ENCODE measurements around the gene CAPN12. TPM values are rescaled to one million over a fixed set of nuclear protein-coding genes. Genes with fewer than 3 reads are reported as not detected.

The CAPN12 gene
- total RNA-seq, 1 donor = 1.8 TPM

- H3K27me3 ChIP-seq (ENCODE audit: insufficient read depth, low read length) = no peaks in the 10 kb centered on the region
- H3K9me3 ChIP-seq (ENCODE audit: low read depth, low read length) = no peaks in the 10 kb centered on the region
- no peaks in the 10 kb centered on the region for H3K4me1 ChIP-seq (ENCODE audit: insufficient read depth, low read length)
These were observed 17.4 kb downstream of the CAPN12 start for GRCh38 chr19:38726761-38727301.

DNA sequence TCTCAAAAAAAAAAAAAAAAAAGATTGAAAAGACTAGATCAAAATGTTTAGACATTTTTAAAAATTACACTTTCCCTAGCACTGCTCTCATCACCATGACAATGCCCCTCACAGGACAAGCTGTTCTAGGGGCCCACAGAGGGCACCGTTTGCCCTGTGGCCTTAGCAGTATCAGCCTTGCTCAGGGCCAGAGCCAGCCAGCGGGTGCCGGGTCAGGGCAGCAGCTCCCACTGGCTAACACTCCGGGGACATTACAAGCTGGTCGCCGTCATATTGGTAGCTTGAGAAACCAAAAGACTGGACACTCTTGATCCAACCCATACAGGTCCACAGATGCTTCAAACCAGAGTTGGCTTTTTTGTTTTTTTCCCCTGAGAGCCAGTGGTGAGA lies 18.0 kb downstream of the CAPN12 start:
- no peaks in the 10 kb centered on the region for H3K4me1 ChIP-seq (ENCODE audit: insufficient read depth, low read length)

More at GRCh38 chr19:38726761-38727301, 17.4 kb downstream of the CAPN12 start:
- no peak overlapping the region for H3K4me3 ChIP-seq (ENCODE audit: low read length)

GRCh38 chr19:38725469-38726283 lies 18.6 kb downstream of the CAPN12 start:
- H3K4me1 ChIP-seq (ENCODE audit: insufficient read depth, low read length) = no peaks in the 10 kb centered on the region
- H3K4me3 ChIP-seq (ENCODE audit: low read length) = no peak overlapping the region
- no peaks in the 10 kb centered on the region for H3K27me3 ChIP-seq (ENCODE audit: insufficient read depth, low read length)
- no peaks in the 10 kb centered on the region for H3K9me3 ChIP-seq (ENCODE audit: low read depth, low read length)

More for the DNA sequence above, 18.0 kb downstream of the CAPN12 start:
- H3K4me3 ChIP-seq (ENCODE audit: low read length) = no peak overlapping the region
- H3K27me3 ChIP-seq (ENCODE audit: insufficient read depth, low read length) = no peaks in the 10 kb centered on the region
- H3K9me3 ChIP-seq (ENCODE audit: low read depth, low read length) = no peaks in the 10 kb centered on the region

GRCh38 chr19:38723990-38724854 lies 20.1 kb downstream of the CAPN12 start:
- H3K27me3 ChIP-seq (ENCODE audit: insufficient read depth, low read length) = no peaks in the 10 kb centered on the region
- H3K4me3 ChIP-seq (ENCODE audit: low read length) = no peak overlapping the region
- H3K4me1 ChIP-seq (ENCODE audit: insufficient read depth, low read length) = no peaks in the 10 kb centered on the region

DNA sequence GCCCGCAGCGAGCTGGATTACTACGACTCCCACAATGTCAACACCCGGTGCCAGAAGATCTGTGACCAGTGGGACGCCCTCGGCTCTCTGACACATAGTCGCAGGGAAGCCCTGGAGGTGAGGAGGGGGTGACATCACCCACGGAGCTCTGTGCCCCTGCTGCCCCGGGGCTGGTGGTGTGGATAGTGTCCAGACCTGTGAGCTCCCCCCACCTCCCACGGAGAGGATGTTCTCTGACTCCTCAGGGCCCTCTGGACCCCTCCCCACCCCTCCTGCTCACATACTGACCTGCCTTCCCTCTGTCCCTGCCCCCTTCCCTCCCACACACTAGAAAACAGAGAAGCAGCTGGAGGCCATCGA lies 20.7 kb downstream of the CAPN12 start:
- Histone ChIP-seq H3K27me3 (ENCODE audit: insufficient read depth, low read length) (no peaks in the 10 kb centered on the region), H3K4me1 (ENCODE audit: insufficient read depth, low read length) (no peaks in the 10 kb centered on the region), H3K9me3 (ENCODE audit: low read depth, low read length) (no peaks in the 10 kb centered on the region), H3K4me3 (ENCODE audit: low read length) (no peak overlapping the region)

More at GRCh38 chr19:38723990-38724854, 20.1 kb downstream of the CAPN12 start:
- no peaks in the 10 kb centered on the region for H3K9me3 ChIP-seq (ENCODE audit: low read depth, low read length)

DNA sequence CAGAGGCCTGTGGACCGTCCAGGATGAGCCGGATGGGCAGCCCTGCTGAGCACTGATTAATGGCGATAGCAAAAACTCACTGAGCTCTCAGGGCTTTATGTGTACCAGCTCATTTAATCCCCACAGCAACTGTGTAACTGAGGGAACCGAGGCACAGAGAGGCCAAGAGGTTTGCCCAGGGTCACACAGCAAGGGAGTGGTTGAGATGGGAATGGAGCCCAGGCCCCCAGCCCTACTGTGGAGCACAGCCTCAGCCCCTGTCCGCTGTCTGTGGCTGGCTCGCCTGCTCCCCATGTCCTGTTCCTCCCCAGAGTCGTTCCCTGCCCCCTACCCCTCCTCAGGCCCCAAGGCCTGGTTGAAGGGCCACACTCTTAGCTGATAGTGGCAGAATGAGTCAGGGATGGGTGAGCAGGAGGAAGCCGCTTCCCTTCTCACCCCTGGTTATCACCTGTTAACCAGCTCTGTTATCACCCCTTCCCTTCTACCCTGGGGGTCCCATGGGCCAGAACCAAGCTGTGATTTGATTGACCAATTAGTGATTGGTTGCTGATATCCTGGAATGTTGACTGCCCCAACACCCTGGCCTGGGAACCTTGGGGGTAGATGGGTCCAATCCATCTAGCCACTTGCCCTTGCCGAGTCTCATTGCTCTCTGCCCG lies 21.2 kb downstream of the CAPN12 start:
- Histone ChIP-seq H3K4me1 (ENCODE audit: insufficient read depth, low read length) (no peaks in the 10 kb centered on the region), H3K27me3 (ENCODE audit: insufficient read depth, low read length) (no peaks in the 10 kb centered on the region), H3K9me3 (ENCODE audit: low read depth, low read length) (no peaks in the 10 kb centered on the region), H3K4me3 (ENCODE audit: low read length) (no peak overlapping the region)

DNA sequence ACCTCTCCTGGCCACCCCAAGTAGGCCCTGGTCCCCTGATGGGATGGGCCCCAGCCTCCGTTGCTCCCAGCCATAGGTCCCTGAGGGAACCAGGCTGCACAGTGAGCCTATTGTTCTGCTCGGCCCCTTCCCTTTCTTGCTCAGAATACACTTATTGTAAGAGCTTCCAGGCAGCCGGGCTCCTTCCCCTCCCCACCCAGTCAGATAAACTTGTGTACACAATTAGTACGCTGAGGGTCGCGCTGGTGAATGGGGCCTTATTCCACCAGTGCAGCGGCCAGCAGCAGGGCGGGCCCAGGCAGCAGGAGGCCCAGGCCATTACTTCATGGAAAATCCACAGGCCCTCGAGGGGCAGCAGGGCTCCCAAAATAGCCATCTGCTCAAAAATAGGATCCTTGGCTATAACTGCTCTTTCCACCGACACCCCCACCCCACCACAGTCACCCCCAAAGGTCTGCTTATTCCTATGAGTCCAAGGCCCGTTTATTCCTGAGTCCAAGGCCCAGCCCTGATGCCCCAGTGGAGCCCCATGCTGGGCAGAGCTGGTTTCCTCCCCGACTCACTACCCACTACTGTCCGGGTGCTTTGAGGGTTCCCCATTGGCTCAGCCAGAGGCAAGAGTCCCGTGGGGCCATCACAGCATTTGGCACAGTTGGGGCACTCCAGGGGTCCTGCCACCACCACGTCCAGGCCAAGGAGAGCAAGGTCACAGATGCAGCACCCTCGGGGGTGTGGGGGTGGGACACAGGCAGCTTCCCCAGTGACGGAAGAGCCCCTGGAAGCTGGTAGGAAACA lies 22.1 kb downstream of the CAPN12 start:
- Histone ChIP-seq H3K4me1 (ENCODE audit: insufficient read depth, low read length) (no peaks in the 10 kb centered on the region), H3K27me3 (ENCODE audit: insufficient read depth, low read length) (no peaks in the 10 kb centered on the region), H3K4me3 (ENCODE audit: low read length) (no peak overlapping the region), H3K9me3 (ENCODE audit: low read depth, low read length) (no peaks in the 10 kb centered on the region)

- Histone ChIP-seq H3K9me3 (ENCODE audit: low read depth, low read length) (no peaks in the 10 kb centered on the region), H3K4me1 (ENCODE audit: insufficient read depth, low read length) (no peaks in the 10 kb centered on the region), H3K27me3 (ENCODE audit: insufficient read depth, low read length) (no peaks in the 10 kb centered on the region), H3K4me3 (ENCODE audit: low read length) (no peak overlapping the region)
These were observed 22.8 kb downstream of the CAPN12 start for GRCh38 chr19:38721496-38721895.

GRCh38 chr19:38720559-38721236 lies 23.6 kb downstream of the CAPN12 start:
- H3K9me3 ChIP-seq (ENCODE audit: low read depth, low read length) = no peaks in the 10 kb centered on the region
- no peaks in the 10 kb centered on the region for H3K4me1 ChIP-seq (ENCODE audit: insufficient read depth, low read length)
- no peaks in the 10 kb centered on the region for H3K27me3 ChIP-seq (ENCODE audit: insufficient read depth, low read length)
- no peak overlapping the region for H3K4me3 ChIP-seq (ENCODE audit: low read length)

DNA sequence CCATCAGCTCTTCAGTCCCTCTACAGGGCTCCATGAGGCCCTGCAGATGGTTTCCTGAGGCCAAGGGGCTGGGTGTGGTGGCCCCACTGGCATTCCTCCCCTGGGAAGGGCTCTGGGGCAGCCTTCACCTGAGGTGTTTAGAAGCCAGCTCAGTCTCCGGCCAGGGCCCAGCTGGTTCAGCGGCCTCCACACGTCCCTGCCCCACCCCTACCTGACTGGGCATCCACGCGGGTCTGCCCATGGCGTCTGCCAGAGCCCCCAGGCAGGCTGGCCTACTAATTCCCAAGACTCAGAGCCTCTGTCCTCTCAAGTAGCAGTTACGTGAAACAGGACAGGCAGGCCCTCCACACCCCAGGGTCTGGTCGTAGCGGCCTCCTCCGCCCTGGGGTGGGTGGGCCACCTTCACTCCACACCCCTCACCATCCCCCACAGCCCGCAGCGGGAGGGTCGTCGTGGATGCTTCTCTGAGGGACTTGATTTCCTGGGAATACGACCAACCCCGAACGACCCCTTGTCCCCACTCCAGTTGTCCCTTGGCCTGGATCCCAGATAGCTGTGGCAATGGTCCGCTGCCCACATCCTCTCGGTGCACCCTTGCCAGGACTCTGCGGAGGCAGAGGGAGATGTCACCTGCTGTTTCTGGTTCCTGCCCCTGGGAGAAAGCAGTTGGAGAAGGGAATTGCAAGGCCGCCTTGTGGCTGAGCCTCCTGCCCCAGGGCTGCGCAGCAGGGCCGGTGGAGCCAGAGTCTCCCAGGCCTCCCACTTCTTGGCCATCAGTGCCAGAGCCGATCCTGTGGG lies 24.3 kb downstream of the CAPN12 start:
- H3K4me3 ChIP-seq (ENCODE audit: low read length) = no peak overlapping the region
- H3K27me3 ChIP-seq (ENCODE audit: insufficient read depth, low read length) = no peaks in the 10 kb centered on the region
- no peaks in the 10 kb centered on the region for H3K9me3 ChIP-seq (ENCODE audit: low read depth, low read length)
- H3K4me1 ChIP-seq (ENCODE audit: insufficient read depth, low read length) = no peaks in the 10 kb centered on the region

GRCh38 chr19:38718747-38719543 lies 25.3 kb downstream of the CAPN12 start:
- no peak overlapping the region for H3K4me3 ChIP-seq (ENCODE audit: low read length)
- H3K27me3 ChIP-seq (ENCODE audit: insufficient read depth, low read length) = no peaks in the 10 kb centered on the region
- no peaks in the 10 kb centered on the region for H3K4me1 ChIP-seq (ENCODE audit: insufficient read depth, low read length)
- no peaks in the 10 kb centered on the region for H3K9me3 ChIP-seq (ENCODE audit: low read depth, low read length)

DNA sequence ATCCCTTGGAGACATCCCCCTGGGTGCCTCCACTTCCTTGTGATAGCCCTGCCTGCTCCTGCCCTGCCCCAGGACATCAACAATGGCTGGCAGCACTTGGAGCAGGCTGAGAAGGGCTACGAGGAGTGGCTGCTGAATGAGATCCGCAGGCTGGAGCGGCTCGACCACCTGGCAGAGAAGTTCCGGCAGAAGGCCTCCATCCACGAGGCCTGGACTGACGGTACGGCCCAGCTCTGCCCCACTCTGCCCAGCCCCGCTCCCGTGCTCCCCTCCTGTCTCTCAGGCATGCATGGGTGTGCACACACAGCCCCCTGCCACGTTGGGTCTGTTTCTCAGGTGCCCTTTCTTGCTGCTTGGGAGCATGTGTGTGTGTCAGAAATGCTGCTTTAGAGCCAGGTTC lies 26.4 kb downstream of the CAPN12 start:
- H3K4me1 ChIP-seq (ENCODE audit: insufficient read depth, low read length) = no peaks in the 10 kb centered on the region
- no peaks in the 10 kb centered on the region for H3K27me3 ChIP-seq (ENCODE audit: insufficient read depth, low read length)
- H3K9me3 ChIP-seq (ENCODE audit: low read depth, low read length) = no peaks in the 10 kb centered on the region
- no peak overlapping the region for H3K4me3 ChIP-seq (ENCODE audit: low read length)

DNA sequence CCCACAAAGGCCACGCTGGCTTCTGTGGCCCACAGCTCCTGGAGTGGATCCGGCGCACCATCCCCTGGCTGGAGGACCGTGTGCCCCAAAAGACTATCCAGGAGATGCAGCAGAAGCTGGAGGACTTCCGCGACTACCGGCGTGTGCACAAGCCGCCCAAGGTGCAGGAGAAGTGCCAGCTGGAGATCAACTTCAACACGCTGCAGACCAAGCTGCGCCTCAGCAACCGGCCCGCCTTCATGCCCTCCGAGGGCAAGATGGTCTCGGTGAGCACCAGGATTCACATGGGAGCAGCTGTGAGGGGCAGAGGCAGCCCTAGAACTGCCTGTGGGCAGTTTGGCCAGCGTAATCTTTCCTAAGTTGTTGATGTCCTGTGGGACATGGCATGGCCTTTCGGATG lies 27.2 kb downstream of the CAPN12 start:
- Histone ChIP-seq H3K4me1 (ENCODE audit: insufficient read depth, low read length) (no peaks in the 10 kb centered on the region), H3K27me3 (ENCODE audit: insufficient read depth, low read length) (no peaks in the 10 kb centered on the region), H3K4me3 (ENCODE audit: low read length) (no peak overlapping the region), H3K9me3 (ENCODE audit: low read depth, low read length) (no peaks in the 10 kb centered on the region)

Data from mononuclear cell (primary cell).